Testis (tissue), 2 donors: ENCODE measurements around the gene GSC2.

Experiments used
- CTCF ChIP-seq, 3 experiments: fragments of 450-650 bp in 2 of 3; fragments of 200-600 bp in 1 of 3; sonication (generic) in 1 of 3; IDR thresholded peaks; one replicate each; pipeline ENCODE4 v1.5.1; 2016 to 2019; ENCODE audit warnings: antibody characterized with exemption in 3 of 3, mild to moderate bottlenecking in 2 of 3, moderate library complexity in 1 of 3
- POLR2A ChIP-seq: fragments of 450-650 bp; IDR thresholded peaks from one replicate; pipeline ENCODE4 v1.6.1; 2017; ENCODE audit warnings: antibody characterized with exemption, mild to moderate bottlenecking, moderate library complexity

- TF ChIP-seq CTCF (IDR thresholded peaks at IDR 0.05) (no peak), POLR2A (no peak)
Measured at GRCh38 chr22:19114984-19115552, 35.0 kb downstream of the GSC2 start.
